Choroid plexus epithelial cell (primary cell): ENCODE results near the gene ABLIM2.

ENCODE experiments used
- DNase-seq: peaks from one replicate; pipeline ENCODE4 v3.0.0-alpha.2; 2010; ENCODE audit warnings: low read depth
- H3K4me3 ChIP-seq: 2 replicates; pipeline ENCODE4 v1.5.1; 2011; ENCODE audit warnings: low read depth, mild to moderate bottlenecking, control low read depth, low read length, moderate library complexity
- TF ChIP-seq, protein P1 (sequence below): conservative IDR thresholded peaks from 2 replicates; pipeline ENCODE4 v1.5.1; 2011; ENCODE audit warnings: low read depth, mild to moderate bottlenecking, control low read depth, inconsistent platforms, low read length, moderate library complexity

ABLIM2 gene

DNA sequence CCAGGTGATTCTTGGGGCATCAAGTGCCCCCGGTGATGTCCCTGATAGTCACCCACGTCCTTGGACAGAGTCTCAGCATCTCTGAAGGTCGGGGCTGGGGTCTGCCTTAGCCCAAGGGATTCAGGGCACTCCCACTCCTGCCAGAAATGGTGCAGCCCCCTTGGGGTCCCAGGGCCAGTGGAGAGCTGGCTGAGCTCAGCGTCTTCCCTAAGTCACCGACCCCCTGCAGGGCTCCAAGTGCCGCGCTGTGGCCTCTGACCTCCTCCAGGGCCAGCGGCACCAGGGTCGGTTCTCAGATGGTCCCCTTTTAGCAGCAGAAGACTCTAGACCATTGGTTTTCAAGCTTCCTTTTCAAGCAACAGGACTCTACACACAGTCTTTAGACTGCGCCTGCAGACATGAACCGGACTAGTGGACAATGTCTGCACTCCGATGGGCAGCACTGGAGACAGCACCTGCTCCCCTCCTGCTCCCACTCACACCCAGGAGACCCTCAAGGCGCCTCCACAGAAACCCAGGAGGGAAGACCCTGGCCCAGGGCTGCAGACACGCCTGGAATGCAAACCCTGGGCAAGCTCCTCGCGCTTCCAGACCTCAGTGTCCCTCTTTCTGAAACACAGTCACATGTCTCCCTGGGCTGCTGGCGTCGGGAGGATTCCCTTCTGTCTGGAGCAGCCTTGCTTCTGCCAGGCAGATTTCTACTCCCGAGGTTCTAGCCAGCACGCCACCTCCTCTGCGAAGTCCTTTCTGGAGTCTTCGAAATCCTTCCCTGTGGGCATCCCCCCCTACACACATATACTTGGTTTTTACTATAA, 53.9 kb downstream of the ABLIM2 start:
- DNase-seq = no peak
- TF ChIP-seq, protein P1, sequence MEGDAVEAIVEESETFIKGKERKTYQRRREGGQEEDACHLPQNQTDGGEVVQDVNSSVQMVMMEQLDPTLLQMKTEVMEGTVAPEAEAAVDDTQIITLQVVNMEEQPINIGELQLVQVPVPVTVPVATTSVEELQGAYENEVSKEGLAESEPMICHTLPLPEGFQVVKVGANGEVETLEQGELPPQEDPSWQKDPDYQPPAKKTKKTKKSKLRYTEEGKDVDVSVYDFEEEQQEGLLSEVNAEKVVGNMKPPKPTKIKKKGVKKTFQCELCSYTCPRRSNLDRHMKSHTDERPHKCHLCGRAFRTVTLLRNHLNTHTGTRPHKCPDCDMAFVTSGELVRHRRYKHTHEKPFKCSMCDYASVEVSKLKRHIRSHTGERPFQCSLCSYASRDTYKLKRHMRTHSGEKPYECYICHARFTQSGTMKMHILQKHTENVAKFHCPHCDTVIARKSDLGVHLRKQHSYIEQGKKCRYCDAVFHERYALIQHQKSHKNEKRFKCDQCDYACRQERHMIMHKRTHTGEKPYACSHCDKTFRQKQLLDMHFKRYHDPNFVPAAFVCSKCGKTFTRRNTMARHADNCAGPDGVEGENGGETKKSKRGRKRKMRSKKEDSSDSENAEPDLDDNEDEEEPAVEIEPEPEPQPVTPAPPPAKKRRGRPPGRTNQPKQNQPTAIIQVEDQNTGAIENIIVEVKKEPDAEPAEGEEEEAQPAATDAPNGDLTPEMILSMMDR = no peak
- no peak overlapping the region for H3K4me3 ChIP-seq

DNA sequence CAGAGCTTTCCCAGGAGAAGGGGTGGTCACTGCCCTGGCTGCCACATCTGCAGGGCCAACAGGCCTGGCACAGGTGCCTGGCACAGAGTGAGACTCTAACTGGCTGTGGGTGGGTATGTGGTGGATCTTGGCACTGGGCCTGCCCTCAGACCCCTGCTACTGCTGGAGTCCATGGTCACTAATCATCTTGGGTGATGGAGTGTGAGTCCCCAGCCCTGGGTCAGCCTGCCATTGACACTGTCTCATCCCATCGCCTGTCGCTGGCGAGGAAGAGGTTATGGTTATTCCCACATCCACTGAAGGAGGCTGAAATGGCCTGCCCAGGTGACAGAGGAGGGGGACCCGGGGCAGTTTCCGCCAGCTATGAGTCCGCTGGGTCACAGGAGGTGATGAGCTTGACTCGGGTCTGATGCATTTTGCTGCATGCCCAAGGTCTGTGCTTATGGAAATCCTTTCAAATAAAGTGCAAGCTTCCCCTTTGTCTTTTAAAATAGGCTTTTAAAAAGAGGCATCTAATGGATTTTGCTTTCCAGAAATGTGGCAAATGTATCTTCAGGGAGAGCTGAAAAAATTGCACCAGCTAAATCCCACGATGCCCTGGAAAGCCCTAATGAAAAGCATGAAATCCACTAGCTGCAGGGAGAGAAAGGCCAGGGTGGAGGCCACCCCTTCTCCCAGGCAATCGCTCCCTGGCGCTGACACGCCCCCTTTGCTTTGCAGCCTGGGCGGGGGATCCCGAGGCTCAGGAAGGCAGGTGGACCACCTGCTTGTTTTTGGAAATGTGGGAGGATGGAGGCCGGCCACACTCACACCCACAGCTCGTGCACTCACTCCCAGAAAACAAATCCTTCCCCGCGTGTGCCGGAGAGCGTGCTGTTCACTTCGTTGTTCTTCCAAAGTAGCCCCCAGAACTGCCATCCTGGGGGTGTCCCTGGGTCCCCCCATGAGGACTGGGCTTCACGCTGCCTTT, 54.9 kb downstream of the ABLIM2 start:
- TF ChIP-seq, protein P1 = no peak
- DNase-seq = no peak
- no peak overlapping the region for H3K4me3 ChIP-seq

DNA sequence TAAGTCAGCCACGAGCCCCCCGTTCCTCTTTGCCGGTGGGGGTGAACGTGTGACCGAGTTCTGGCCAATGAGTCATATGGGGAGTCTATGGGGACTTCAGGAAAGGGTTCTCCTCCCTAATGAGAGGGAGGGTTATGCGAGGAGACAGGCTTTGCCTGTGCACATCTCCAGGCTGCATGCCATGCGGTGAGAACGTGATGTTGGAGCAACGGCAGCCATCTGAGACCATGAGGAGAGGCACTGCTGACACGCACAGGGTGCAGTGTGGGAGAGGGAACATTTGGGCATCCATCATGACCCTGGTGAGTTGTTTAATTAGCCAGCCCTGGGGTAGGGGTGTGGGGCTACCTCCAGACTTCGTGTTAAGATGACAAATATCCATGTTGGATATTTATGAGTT, 55.8 kb downstream of the ABLIM2 start:
- TF ChIP-seq, protein P1 = no peak
- no peak for DNase-seq
- H3K4me3 ChIP-seq = no peak overlapping the region

DNA sequence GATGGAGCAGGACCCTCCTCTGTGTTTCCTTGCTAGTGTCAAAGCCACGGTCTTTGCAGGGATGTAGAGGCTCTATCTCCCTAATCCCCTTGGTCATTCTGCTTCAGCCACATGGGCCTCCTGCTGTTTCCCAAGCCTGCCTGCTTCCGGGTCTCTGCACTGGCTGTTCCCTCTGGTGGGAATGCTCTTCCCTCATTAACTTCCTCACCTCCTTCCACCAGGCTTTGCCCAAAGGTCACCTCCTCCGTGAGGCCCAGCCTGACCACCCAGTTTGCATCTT, 56.6 kb downstream of the ABLIM2 start:
- TF ChIP-seq, protein P1 = no peak
- H3K4me3 ChIP-seq = no peak overlapping the region
- DNase-seq = no peak

- peak; percentile 84 for DNase-seq
- no peak overlapping the region for H3K4me3 ChIP-seq
- TF ChIP-seq, protein P1 = no peak
Observed at GRCh38 chr4:8101213-8102075, 57.2 kb downstream of the ABLIM2 start.

- DNase-seq = peak; percentile 11
- H3K4me3 ChIP-seq = no peak overlapping the region
- TF ChIP-seq, protein P1 = no peak
Observed at GRCh38 chr4:8099981-8100464, 58.6 kb downstream of the ABLIM2 start.
